LNCaP clone FGC (cell line): ENCODE data around the gene PKD1.
"Not testable (repeated sequence)": the region's sequence is repeated elsewhere in the genome, so short reads cannot be mapped to it uniquely, and the experiment has no call there.

Experiments
- DNase-seq: peaks from one replicate; pipeline ENCODE4 v3.0.0-alpha.2; 2011; ENCODE audit warnings: low read depth
- H3K4me3 ChIP-seq: 2 replicates; pipeline ENCODE4 v1.5.1; 2011; ENCODE audit warnings: mild to moderate bottlenecking, low read depth, low read length, control low read depth
- CTCF ChIP-seq: IDR thresholded peaks from 2 replicates; pipeline ENCODE4 v1.5.1; 2012; ENCODE audit warnings: mild to moderate bottlenecking; ENCODE audit not compliant: control insufficient read depth, insufficient read depth; ENCODE audit errors: extremely low read depth

The PKD1 gene

DNA sequence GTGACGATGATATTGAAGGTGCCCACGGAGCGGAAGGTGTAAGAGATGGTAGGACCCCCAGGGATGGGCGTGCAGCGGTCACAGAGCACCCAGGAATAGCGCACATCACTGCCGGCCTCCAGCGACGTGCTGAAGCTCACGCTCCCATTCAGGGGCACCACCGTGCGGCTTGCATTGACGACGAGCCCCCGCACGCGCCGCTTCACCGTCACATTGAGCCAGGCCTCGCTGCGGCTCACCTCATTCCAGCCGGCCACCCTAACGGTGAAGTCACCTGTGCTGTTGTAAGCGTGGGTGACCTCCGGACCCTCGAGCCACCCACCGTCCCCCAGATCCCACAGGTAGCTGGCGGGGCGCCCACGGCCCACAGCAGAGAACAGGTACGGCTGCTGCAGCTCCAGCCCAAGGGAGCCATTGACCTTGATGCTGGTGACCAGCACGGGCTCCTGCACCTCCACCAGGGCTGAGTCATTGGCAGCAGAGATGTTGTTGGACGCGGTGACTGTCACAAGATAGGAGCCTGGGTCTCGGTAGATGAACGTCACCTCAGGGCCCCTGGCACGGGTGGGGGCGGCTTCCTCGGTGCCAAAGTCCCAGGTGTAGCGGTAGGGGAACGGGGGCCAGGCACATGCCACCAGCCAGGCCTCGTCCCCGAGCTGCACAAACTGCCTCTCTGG lies 25.2 kb downstream of the PKD1 start:
- DNase-seq, H3K4me3 ChIP-seq: not testable (repeated sequence)

DNA sequence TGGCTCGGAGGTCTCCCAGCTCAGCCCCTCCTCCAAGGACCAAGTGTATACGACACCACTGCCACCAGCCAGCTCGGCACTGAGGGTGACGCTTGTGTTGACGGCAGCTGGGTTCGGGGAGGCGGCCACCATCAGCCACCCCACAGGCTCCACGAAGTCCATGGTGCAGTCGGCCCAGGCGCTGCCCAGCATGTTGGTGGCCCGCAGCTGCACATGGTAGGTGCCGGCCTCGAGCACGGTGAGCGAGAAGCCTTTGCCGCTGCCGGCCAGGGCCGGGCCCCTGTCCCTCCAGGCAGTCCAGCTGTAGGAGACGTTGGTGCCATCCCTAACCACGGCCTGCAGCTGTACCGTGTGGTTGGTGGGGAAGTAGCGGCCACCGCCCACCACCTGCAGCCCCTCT lies 25.8 kb downstream of the PKD1 start:
- not testable (repeated sequence) for H3K4me3 ChIP-seq, DNase-seq

DNA sequence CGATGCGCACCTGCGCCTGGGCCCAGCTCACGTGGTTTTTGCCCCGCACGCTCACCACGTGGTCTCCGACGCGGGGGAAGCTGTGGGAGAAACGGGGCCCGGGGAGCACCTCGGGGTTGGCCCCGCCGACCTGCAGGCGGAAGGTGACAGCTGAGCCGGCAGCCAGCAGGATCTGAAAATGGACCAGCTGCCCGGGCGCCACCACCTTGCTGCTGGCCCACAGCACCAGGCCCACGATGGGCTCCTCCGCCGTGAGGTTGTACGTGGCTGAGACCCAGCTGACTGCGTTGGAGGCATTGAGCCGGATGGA lies 26.5 kb downstream of the PKD1 start:
- not testable (repeated sequence) for H3K4me3 ChIP-seq, DNase-seq

- H3K4me3 ChIP-seq, DNase-seq: not testable (repeated sequence)
These were observed 27.0 kb downstream of the PKD1 start for GRCh38 chr16:2108446-2109270.

DNA sequence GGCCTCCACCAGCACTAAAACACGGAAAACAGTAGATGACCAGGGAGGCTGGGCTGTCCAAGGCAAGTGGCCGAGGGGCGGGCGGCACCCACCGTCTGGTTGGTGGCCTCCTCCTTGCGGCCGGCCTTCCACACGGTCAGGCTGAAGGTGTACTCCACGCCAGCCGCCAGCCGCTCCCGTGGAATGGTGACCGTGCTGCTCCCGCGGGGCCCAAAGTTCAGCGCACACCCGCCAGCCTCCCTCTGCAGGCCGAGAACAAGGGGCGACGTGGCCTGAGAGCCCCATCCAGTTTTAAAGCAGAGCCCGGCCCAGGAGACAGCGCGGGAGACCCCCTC lies 27.9 kb downstream of the PKD1 start:
- not testable (repeated sequence) for H3K4me3 ChIP-seq, DNase-seq

DNA sequence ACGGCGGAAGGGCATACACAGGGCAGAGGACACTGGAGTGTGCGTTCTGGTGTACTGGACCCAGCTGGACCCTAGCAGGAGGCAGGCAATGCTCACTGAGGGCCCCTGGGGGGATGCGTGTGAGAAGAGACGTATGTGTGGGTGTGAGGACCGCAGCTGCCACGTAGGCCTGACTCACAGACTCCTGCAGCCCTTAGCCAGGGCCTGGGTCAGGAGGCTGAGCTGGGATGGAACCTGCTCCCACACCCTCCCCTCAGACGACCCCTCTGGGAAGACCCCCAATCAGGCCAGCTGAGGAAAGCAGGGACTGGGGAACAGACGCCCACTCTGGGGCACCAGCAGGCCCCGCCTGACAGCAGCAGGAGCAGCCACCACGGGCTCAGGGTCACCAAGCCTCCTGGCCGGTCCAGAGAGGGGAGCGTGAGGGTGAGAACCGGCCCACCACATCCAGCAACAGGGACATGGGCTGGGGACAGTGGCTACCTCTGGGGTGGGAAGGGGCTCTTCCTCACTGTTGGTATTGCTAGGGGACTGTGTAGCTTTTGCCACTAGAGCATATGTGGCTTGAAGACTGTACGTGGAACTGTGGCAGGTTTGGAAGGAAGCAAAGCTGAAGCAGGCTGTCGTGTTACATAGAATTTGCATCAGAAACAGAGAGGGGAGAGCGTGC lies 28.4 kb downstream of the PKD1 start:
- DNase-seq, H3K4me3 ChIP-seq: not testable (repeated sequence)

DNA sequence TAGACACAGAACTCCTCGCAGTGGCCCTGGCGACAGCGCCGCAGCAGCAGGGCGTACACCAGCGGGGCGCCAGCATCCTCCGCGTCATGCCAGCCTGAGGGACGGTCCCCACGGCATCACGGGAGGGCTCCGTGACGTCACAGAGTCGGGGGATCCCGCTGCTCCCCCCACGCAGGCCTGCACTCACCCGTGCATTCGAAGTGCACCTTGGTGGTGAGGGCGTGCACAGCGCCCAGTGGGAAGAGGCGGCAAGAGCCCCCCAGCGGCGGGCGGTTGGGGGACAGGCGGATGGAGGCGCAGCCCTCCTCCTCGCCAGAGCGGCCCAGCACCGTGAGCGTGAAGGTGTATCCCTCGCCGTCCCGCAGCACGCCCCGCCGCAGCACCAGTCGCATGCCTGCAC lies 29.5 kb downstream of the PKD1 start:
- not testable (repeated sequence) for DNase-seq, H3K4me3 ChIP-seq

GRCh38 chr16:2105769-2106168 lies 29.9 kb downstream of the PKD1 start:
- not testable (repeated sequence) for DNase-seq, H3K4me3 ChIP-seq

- H3K4me3 ChIP-seq, DNase-seq: not testable (repeated sequence)
These were observed 30.4 kb downstream of the PKD1 start for GRCh38 chr16:2105291-2105690.

- DNase-seq, H3K4me3 ChIP-seq: not testable (repeated sequence)
These were observed 31.2 kb downstream of the PKD1 start for GRCh38 chr16:2104464-2104863.

DNA sequence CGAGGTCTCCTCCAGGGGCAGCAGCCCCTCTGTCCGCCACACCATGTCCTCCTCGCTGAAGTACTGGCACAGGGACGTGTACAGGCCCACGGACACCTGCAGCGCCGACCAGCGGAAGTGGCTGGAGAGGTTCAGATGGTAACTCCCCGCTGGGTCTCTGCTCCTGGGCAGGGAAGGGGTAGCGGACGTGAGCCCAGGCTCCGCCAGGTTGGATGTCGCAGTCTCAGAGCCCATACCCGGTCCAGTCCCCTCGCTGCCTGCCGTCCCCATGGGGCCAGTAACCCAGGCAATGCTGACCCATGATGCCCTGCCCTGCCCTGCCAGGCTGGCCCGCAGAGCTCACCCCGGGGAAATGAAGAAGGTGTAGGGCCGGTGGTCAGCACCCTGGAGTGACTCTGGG lies 33.2 kb downstream of the PKD1 start:
- TF ChIP-seq CTCF, result no peak
- DNase-seq, result no peak
- no peak overlapping the region for H3K4me3 ChIP-seq

DNA sequence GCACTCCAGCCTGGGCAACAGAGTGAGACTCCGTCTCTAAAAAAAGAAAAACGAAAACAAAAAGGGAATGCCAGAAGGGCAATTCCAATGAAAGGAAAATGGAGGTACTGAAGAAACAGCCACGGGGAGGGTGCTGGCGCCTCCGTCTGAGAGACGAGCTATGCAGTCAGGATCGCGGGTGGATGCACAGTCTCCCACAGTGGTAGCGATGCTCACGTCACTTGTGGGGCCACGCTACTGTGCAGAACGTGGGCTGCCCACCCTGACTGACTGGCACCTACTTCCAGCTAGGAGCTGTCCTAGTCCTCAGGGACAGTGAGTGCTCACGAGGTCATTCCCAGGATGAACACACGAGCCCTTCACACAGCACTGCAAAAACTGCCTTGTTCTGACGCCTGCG lies 34.1 kb downstream of the PKD1 start:
- DNase-seq, H3K4me3 ChIP-seq: not testable (repeated sequence)

DNA sequence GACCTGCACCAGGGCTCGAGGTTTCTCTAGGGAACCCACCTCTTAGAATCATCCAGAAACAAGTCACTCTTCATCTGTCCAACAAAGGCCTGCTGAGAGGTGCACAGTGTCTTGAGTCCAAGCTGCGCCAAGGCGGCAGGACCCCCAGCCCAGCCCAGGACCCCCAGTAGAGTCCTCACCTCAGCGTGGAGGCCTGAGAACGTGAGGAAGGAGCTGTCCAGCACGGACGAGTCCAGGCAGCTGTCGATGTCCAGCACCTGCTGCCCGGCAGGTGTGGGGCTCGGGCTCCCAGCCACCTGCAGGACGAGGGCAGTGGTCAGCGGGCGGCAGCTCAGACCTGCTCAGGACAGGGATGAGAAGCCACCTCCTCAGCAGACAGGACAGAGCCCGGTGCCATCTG lies 38.0 kb downstream of the PKD1 start:
- not testable (repeated sequence) for H3K4me3 ChIP-seq, DNase-seq
